Natural killer cell treated with Interleukin-12 subunit alpha and Interleukin-12 subunit beta and Interleukin-15 and Interleukin-18, amount 100 ng/mL, for 72 hours (primary cell): ENCODE data around the gene BDKRB1. TPM values are rescaled to one million over a fixed set of nuclear protein-coding genes. Genes with fewer than 3 reads are reported as not detected.
A peak's percentile ranks its signal among the peaks of the same experiment; 100 is the strongest.

ENCODE experiments used
- ATAC-seq, 2 donors: fragments of 150-1000 bp; cut with Tn5 transposase in 1 of 2; sonication (Bioruptor Pico), chemical (Tn5 transposase) in 1 of 2; 2 replicates each; pipeline ENCODE4 v1.10.0; 2021
- DNase-seq: peaks from one replicate; pipeline ENCODE4 v3.0.0; 2022; ENCODE audit warnings: low spot score
- H3K27ac Mint-ChIP-seq, 2 donors: 1 replicate in 1 of 2; 2 replicates in 1 of 2; pipeline ENCODE4 v1.8.0; 2022; ENCODE audit warnings: mixed read lengths in 2 of 2, mild to moderate bottlenecking in 1 of 2, moderate library complexity in 1 of 2
- H3K27me3 Mint-ChIP-seq, 2 donors: 1 replicate in 1 of 2; 2 replicates in 1 of 2; pipeline ENCODE4 v1.8.0; 2022; ENCODE audit warnings: mixed read lengths in 2 of 2
- H3K36me3 Mint-ChIP-seq: one replicate; pipeline ENCODE4 v1.8.0; 2022; ENCODE audit warnings: mixed read lengths
- H3K4me1 Mint-ChIP-seq, 2 donors: 1 replicate in 1 of 2; 2 replicates in 1 of 2; pipeline ENCODE4 v1.8.0; 2022; ENCODE audit warnings: low read depth in 2 of 2, mixed read lengths in 2 of 2, mild to moderate bottlenecking in 1 of 2
- H3K4me3 Mint-ChIP-seq: one replicate; pipeline ENCODE4 v1.8.0; 2022; ENCODE audit warnings: mixed read lengths
- H3K9me3 Mint-ChIP-seq: 2 replicates; pipeline ENCODE4 v1.8.0; 2022; ENCODE audit warnings: mixed read lengths
- total RNA-seq, 2 donors: library from RNA; stranded (reverse); gene quantifications; one replicate each; pipeline ENCODE4 v1.2.3, GENCODE V29; 2022

The BDKRB1 gene
- total RNA-seq, 2 donors from 2014 or later: not detected

GRCh38 chr14:96270565-96271420 lies 14.8 kb downstream of the BDKRB1 start:
- Mint-ChIP-seq H3K27ac (no peak overlapping the region), H3K27me3 (peaks cover 6 to 14% of the 10 kb centered on the region in 2 donors), H3K4me1 (peaks cover 0 to 6% of the 10 kb centered on the region in 2 donors), H3K36me3 (no peaks in the 10 kb centered on the region), H3K9me3 (no peaks in the 10 kb centered on the region), H3K4me3 (no peak overlapping the region)
- DNase-seq (no peak), ATAC-seq (no peak)

DNA sequence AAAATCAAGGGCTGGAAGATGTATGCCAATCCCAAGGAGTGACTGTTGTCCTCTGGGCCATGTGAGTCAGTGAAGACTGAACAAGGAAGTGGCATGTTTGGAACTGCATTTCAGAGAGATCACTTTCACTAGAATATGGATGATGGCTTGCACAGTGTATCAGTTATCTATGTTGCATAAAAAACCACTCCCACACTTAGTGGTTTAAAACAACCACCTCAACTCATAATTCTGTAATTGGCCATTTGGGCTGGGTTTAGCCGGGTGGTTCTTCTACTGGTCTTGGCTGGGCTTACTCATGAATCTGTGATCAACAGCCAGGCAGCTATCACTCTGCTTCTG lies 15.4 kb downstream of the BDKRB1 start:
- DNase-seq (no peak), ATAC-seq (no peak)
- Mint-ChIP-seq H3K9me3 (no peaks in the 10 kb centered on the region), H3K4me3 (no peak overlapping the region), H3K4me1 (peaks cover 0 to 6% of the 10 kb centered on the region in 2 donors), H3K36me3 (no peaks in the 10 kb centered on the region), H3K27me3 (peaks cover 6 to 8% of the 10 kb centered on the region in 2 donors), H3K27ac (no peak overlapping the region)

GRCh38 chr14:96272777-96273473 lies 16.9 kb downstream of the BDKRB1 start:
- ATAC-seq: no peak
- H3K9me3 Mint-ChIP-seq: no peaks in the 10 kb centered on the region
- H3K36me3 Mint-ChIP-seq: no peaks in the 10 kb centered on the region
- peaks cover 0 to 3% of the 10 kb centered on the region in 2 donors for H3K4me1 Mint-ChIP-seq
- no peak overlapping the region for H3K27ac Mint-ChIP-seq
- no peak overlapping the region for H3K4me3 Mint-ChIP-seq
- no peak for DNase-seq
- peaks cover 0 to 2% of the 10 kb centered on the region in 2 donors for H3K27me3 Mint-ChIP-seq

DNA sequence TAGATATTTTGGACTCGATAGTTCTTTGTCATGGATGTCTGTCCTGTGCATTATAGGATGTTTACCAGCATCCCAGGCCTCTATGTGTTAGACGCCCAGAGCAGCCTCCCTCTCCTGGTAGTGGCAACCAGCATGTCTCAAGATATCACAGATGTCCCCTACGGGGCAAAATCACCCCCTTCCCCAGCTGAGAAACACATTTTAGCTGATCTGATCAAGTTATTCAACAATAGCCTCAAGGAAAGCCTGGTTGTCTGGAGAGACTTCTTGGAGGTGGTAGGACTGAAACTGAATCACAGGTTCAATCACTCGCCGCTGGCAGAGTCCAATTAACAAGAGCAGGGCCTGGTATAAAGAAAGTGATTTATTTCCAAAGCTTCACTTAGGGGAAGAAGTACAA lies 17.6 kb downstream of the BDKRB1 start:
- ATAC-seq (no peak), DNase-seq (no peak)
- Mint-ChIP-seq H3K27me3 (peaks cover 0 to 2% of the 10 kb centered on the region in 2 donors), H3K36me3 (no peaks in the 10 kb centered on the region), H3K9me3 (no peaks in the 10 kb centered on the region), H3K27ac (no peak overlapping the region), H3K4me1 (peaks cover 0 to 3% of the 10 kb centered on the region in 2 donors), H3K4me3 (no peak overlapping the region)

DNA sequence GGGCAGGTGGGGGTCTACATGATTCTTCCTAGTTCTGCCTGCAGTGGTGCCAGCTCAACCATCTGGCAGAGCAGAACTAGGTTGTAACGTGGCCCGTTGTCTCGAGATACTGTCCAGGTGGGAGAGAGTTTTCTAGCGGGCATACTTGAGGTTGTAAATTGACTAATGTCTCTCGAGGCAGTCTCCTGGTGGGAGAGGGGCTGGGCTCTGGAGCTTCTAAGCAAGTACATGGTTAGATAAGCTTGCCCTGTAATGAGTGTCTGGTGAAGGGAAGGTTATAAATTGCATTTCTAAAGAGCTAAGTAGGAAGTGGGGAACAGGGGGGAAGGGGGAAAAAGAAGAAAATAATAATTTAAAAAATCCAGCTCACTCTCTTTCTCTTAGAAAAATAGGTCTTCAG lies 18.1 kb downstream of the BDKRB1 start:
- H3K27me3 Mint-ChIP-seq: peaks cover 0 to 2% of the 10 kb centered on the region in 2 donors

DNA sequence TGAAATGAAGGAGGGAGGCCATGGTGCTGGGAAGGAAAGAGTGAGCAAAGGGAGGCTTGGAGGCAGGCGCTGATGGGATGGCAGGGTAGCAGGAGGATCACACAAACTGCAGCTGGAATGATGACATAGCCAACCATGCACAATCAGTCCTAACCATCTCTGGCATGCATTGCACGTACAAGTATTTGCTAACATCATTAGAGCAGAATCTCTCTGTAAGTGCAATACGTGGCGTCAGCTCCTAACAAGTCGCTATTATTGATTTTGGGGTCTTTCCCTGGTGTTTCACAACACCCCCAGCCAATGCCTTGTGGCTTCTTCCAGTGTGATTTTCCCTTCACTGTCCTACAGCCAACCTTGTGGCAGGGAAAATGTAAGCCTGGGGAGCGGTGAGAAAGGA lies 18.5 kb downstream of the BDKRB1 start:
- DNase-seq: no peak
- no peaks in the 10 kb centered on the region for H3K9me3 Mint-ChIP-seq
- no peak for ATAC-seq

More for the DNA sequence above, 18.1 kb downstream of the BDKRB1 start:
- H3K9me3 Mint-ChIP-seq: no peaks in the 10 kb centered on the region
- ATAC-seq (no peak), DNase-seq (no peak)
- no peaks in the 10 kb centered on the region for H3K36me3 Mint-ChIP-seq
- H3K4me3 Mint-ChIP-seq: no peak overlapping the region
- H3K4me1 Mint-ChIP-seq: peaks cover 0 to 3% of the 10 kb centered on the region in 2 donors
- H3K27ac Mint-ChIP-seq: no peak overlapping the region

GRCh38 chr14:96275177-96276112 lies 19.4 kb downstream of the BDKRB1 start:
- DNase-seq: no peak
- Mint-ChIP-seq H3K27ac (no peak overlapping the region), H3K9me3 (no peaks in the 10 kb centered on the region), H3K36me3 (no peaks in the 10 kb centered on the region), H3K27me3 (peaks cover 0 to 2% of the 10 kb centered on the region in 2 donors), H3K4me1 (peaks cover 0 to 3% of the 10 kb centered on the region in 2 donors), H3K4me3 (no peak overlapping the region)
- no peak for ATAC-seq

More for the DNA sequence above, 18.5 kb downstream of the BDKRB1 start:
- H3K4me1 Mint-ChIP-seq: peaks cover 0 to 3% of the 10 kb centered on the region in 2 donors
- peaks cover 0 to 2% of the 10 kb centered on the region in 2 donors for H3K27me3 Mint-ChIP-seq
- H3K27ac Mint-ChIP-seq: no peak overlapping the region
- no peak overlapping the region for H3K4me3 Mint-ChIP-seq
- H3K36me3 Mint-ChIP-seq: no peaks in the 10 kb centered on the region

DNA sequence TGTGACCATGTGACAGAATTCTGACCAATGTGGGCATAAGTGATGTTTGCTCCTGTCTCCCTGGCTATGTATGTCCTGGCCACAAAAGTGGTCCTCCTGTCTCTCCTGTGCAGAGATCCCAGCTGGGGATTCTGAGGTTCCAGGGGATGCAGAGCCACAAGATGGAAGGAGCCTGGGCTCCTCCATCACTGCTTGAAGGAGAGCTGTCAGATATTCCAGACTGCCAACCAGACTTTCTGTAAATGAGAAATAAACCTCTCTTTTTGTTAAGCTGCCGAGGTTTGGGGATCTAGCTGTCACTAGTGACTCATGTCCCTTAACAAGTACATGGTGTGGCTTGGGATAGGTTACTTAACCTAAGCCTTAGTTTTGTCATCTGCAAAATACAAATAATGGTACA lies 21.9 kb downstream of the BDKRB1 start:
- Mint-ChIP-seq H3K4me1 (peaks cover 0 to 3% of the 10 kb centered on the region in 2 donors), H3K36me3 (no peaks in the 10 kb centered on the region), H3K27ac (no peak overlapping the region), H3K4me3 (no peak overlapping the region), H3K27me3 (peaks cover 0 to 2% of the 10 kb centered on the region in 2 donors), H3K9me3 (no peaks in the 10 kb centered on the region)
- ATAC-seq: no peak
- no peak for DNase-seq

GRCh38 chr14:96279564-96279963 lies 23.6 kb downstream of the BDKRB1 start:
- Mint-ChIP-seq H3K36me3 (no peaks in the 10 kb centered on the region), H3K27me3 (no peaks in the 10 kb centered on the region), H3K27ac (no peak overlapping the region), H3K4me3 (no peak overlapping the region), H3K4me1 (no peaks in the 10 kb centered on the region), H3K9me3 (no peaks in the 10 kb centered on the region)
- no peak for DNase-seq
- no peak for ATAC-seq

- DNase-seq: no peak
- Mint-ChIP-seq H3K27me3 (no peaks in the 10 kb centered on the region), H3K4me1 (peaks cover 0 to 3% of the 10 kb centered on the region in 2 donors), H3K4me3 (no peak overlapping the region), H3K36me3 (no peaks in the 10 kb centered on the region), H3K9me3 (no peaks in the 10 kb centered on the region), H3K27ac (no peak overlapping the region)
- ATAC-seq: no peak
These were observed 24.1 kb downstream of the BDKRB1 start for GRCh38 chr14:96280104-96280503.

DNA sequence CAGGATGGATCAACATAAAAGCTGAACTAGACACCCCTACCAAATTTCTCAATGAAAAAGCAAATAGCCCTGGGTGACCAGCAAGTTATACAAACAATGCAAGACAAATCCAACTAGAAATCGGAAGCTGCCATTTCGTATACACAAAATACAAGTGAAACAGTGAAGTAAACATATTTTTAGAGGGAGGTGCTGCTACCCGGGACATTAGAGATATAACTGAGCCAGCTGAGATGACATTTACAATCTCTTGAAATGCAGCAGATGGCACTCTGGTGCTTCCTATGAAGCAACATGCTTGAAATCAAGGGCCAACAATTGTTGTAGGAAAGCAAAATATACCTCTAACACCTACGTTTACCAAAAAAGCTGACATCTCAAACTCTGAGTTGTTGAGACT lies 25.5 kb downstream of the BDKRB1 start:
- peaks cover 0 to 3% of the 10 kb centered on the region in 2 donors for H3K4me1 Mint-ChIP-seq
- no peaks in the 10 kb centered on the region for H3K9me3 Mint-ChIP-seq
- no peak overlapping the region for H3K4me3 Mint-ChIP-seq
- H3K27me3 Mint-ChIP-seq: no peaks in the 10 kb centered on the region
- H3K36me3 Mint-ChIP-seq: peaks cover 7% of the 10 kb centered on the region
- no peak for DNase-seq
- no peak for ATAC-seq
- H3K27ac Mint-ChIP-seq: no peak overlapping the region

- Mint-ChIP-seq H3K36me3 (peaks cover 12% of the 10 kb centered on the region), H3K27ac (peak overlapping the region in 1 of 2 donors; percentile 37), H3K27me3 (no peaks in the 10 kb centered on the region), H3K4me1 (peaks cover 0 to 3% of the 10 kb centered on the region in 2 donors), H3K9me3 (no peaks in the 10 kb centered on the region), H3K4me3 (no peak overlapping the region)
- no peak for DNase-seq
- no peak for ATAC-seq
These were observed 28.0 kb downstream of the BDKRB1 start for GRCh38 chr14:96284008-96284407.

- Mint-ChIP-seq H3K27me3 (no peaks in the 10 kb centered on the region), H3K4me3 (no peak overlapping the region), H3K9me3 (no peaks in the 10 kb centered on the region), H3K4me1 (peaks cover 0 to 3% of the 10 kb centered on the region in 2 donors), H3K36me3 (peaks cover 12% of the 10 kb centered on the region), H3K27ac (peak overlapping the region in 1 of 2 donors; percentile 37)
- no peak for ATAC-seq
- DNase-seq: no peak
These were observed 28.4 kb downstream of the BDKRB1 start for GRCh38 chr14:96284430-96284829.
